IMR-90 (cell line): ENCODE measurements around the gene HOXD10. TPM values are rescaled to one million over a fixed set of nuclear protein-coding genes. Genes with fewer than 3 reads are reported as not detected.

Source experiments
- ATAC-seq: fragments of 200-7000 bp; cut with Tn5 transposase; 2 replicates; pipeline ENCODE4 v1.9.1; 2020; ENCODE audit warnings: low read depth, mild to moderate bottlenecking, moderate library complexity
- BruUV-seq: library from RNA; stranded (reverse); fragments of 400-500 nt; replicated peaks from 2 replicates; lab custom pipeline; 2021; lab: Mats Ljungman, UMichigan
- CTCF ChIA-PET: fragments of 300-600 bp; formaldehyde crosslinking; extraction: SDS; loops from one replicate; lab custom pipeline; 2021; ENCODE audit warnings: antibody characterized with exemption; lab: Yijun Ruan, JAX
- POLR2A ChIA-PET: fragments of 300-600 bp; sonication (Branson Sonifier 250); formaldehyde crosslinking; loops from one replicate; lab custom pipeline; 2022; ENCODE audit warnings: antibody characterized with exemption; ENCODE audit not compliant: unreplicated experiment; lab: Charles Lee
- DNase-seq: peaks from one replicate; pipeline ENCODE4 v3.0.0; 2013
- H2AFZ ChIP-seq: replicated peaks from 2 replicates; pipeline ENCODE3; 2013; ENCODE audit warnings: low read length, mild to moderate bottlenecking; ENCODE audit not compliant: poor library complexity
- H2AK5ac ChIP-seq: 2 replicates; pipeline ENCODE4 v1.6.1; 2013; ENCODE audit warnings: low read depth, low read length, inconsistent platforms
- H2AK9ac ChIP-seq: replicated peaks from 2 replicates; pipeline ENCODE3; 2013; ENCODE audit warnings: mild to moderate bottlenecking, low read depth, low read length, moderate library complexity; ENCODE audit not compliant: poor library complexity
- H2BK120ac ChIP-seq: 2 replicates; pipeline ENCODE4 v1.6.1; 2013; ENCODE audit warnings: low read depth, low read length, inconsistent platforms
- H2BK15ac ChIP-seq: 3 replicates; pipeline ENCODE4 v1.6.1; 2013; ENCODE audit warnings: low read depth, low read length, inconsistent platforms
- H2BK20ac ChIP-seq: 2 replicates; pipeline ENCODE4 v1.6.1; 2013; ENCODE audit warnings: low read depth, mild to moderate bottlenecking, inconsistent platforms, low read length, moderate library complexity
- H2BK5ac ChIP-seq: 2 replicates; pipeline ENCODE4 v1.6.1; 2013; ENCODE audit warnings: mild to moderate bottlenecking, low read depth, low read length, inconsistent platforms; ENCODE audit not compliant: poor library complexity, severe bottlenecking
- H3K14ac ChIP-seq: replicated peaks from 2 replicates; pipeline ENCODE4 v1.6.1; 2013; ENCODE audit warnings: low read depth, low read length, inconsistent platforms
- H3K18ac ChIP-seq: 2 replicates; pipeline ENCODE4 v1.6.1; 2013; ENCODE audit warnings: low read depth, low read length, control low read depth
- H3K23ac ChIP-seq: 2 replicates; pipeline ENCODE4 v1.6.1; 2013; ENCODE audit warnings: low read depth, low read length, inconsistent platforms
- H3K27ac ChIP-seq: 2 replicates; pipeline ENCODE4 v1.5.1; 2013; ENCODE audit warnings: mild to moderate bottlenecking, control low read depth, low read length; ENCODE audit not compliant: insufficient read depth
- H3K27me3 ChIP-seq: 2 replicates; pipeline ENCODE4 v1.6.1; 2013; ENCODE audit warnings: low read length; ENCODE audit not compliant: control insufficient read depth, insufficient read depth
- H3K36me3 ChIP-seq: 2 replicates; pipeline ENCODE4 v1.6.1; 2013; ENCODE audit warnings: low read length, mixed read lengths; ENCODE audit not compliant: control insufficient read depth, insufficient read depth
- H3K4ac ChIP-seq: 2 replicates; pipeline ENCODE4 v1.6.1; 2013; ENCODE audit warnings: low read depth, low read length, inconsistent platforms
- H3K4me1 ChIP-seq: 2 replicates; pipeline ENCODE4 v1.6.1; 2013; ENCODE audit warnings: low read length, mixed read lengths; ENCODE audit not compliant: control insufficient read depth, insufficient read depth
- H3K4me2 ChIP-seq: 2 replicates; pipeline ENCODE4 v1.6.1; 2013; ENCODE audit warnings: low read depth, mild to moderate bottlenecking, control low read depth, low read length, moderate library complexity
- H3K4me3 ChIP-seq: 2 replicates; pipeline ENCODE4 v1.5.1; 2013; ENCODE audit warnings: low read depth, mild to moderate bottlenecking, control low read depth, low read length, moderate library complexity; ENCODE audit not compliant: insufficient read depth
- H3K56ac ChIP-seq: 2 replicates; pipeline ENCODE4 v1.6.1; 2013; ENCODE audit warnings: low read length, inconsistent platforms; ENCODE audit not compliant: insufficient read depth; ENCODE audit errors: extremely low read depth
- H3K79me1 ChIP-seq, 2 experiments: 2 replicates each; pipeline ENCODE4 v1.6.1; 2013; ENCODE audit warnings: low read length in 2 of 2, inconsistent platforms in 1 of 2, low read depth in 1 of 2
- H3K9ac ChIP-seq: 2 replicates; pipeline ENCODE4 v1.6.1; 2013; ENCODE audit warnings: low read depth, low read length, control low read depth
- H3K9me1 ChIP-seq: 2 replicates; pipeline ENCODE4 v1.6.1; 2013; ENCODE audit warnings: low read length, inconsistent platforms; ENCODE audit not compliant: insufficient read depth
- H3K9me3 ChIP-seq: 2 replicates; pipeline ENCODE4 v1.6.1; 2013; ENCODE audit warnings: low read length; ENCODE audit not compliant: control insufficient read depth, insufficient read depth
- H4K20me1 ChIP-seq: 2 replicates; pipeline ENCODE4 v1.6.1; 2013; ENCODE audit warnings: low read length, inconsistent platforms; ENCODE audit not compliant: insufficient read depth
- H4K5ac ChIP-seq: 2 replicates; pipeline ENCODE4 v1.6.1; 2013; ENCODE audit warnings: mild to moderate bottlenecking, low read depth, low read length, control low read depth
- H4K8ac ChIP-seq, 2 experiments: 2 replicates each; pipeline ENCODE4 v1.6.1; 2013; ENCODE audit warnings: low read depth in 2 of 2, low read length in 2 of 2, control low read depth in 1 of 2, inconsistent platforms in 1 of 2
- H4K91ac ChIP-seq: 2 replicates; pipeline ENCODE4 v1.6.1; 2013; ENCODE audit warnings: low read depth, low read length, inconsistent platforms; ENCODE audit not compliant: insufficient read depth
- BHLHE40 ChIP-seq: fragments of 150-350 bp; IDR thresholded peaks from 2 replicates; pipeline ENCODE4 v1.6.1; 2016; ENCODE audit warnings: mild to moderate bottlenecking, low read depth, low read length
- MAFK ChIP-seq: IDR thresholded peaks from 2 replicates; pipeline ENCODE4 v1.6.1; 2012; ENCODE audit warnings: low read depth, low read length, improper control_type of control experiment
- MXI1 ChIP-seq: IDR thresholded peaks from 2 replicates; pipeline ENCODE4 v1.6.1; 2012; ENCODE audit warnings: low read depth, mild to moderate bottlenecking, low read length, moderate library complexity, borderline replicate concordance
- NFE2L2 ChIP-seq: fragments of 150-350 bp; IDR thresholded peaks from 2 replicates; pipeline ENCODE4 v1.6.1; 2016; ENCODE audit warnings: low read depth, mild to moderate bottlenecking, low read length
- RAD21 ChIP-seq: IDR thresholded peaks from 2 replicates; pipeline ENCODE4 v1.6.1; 2012; ENCODE audit warnings: low read length, improper control_type of control experiment
- SMC3 ChIP-seq: fragments of 150-350 bp; IDR thresholded peaks from 2 replicates; pipeline ENCODE4 v1.6.1; 2016; ENCODE audit warnings: low read depth, mild to moderate bottlenecking, antibody characterized with exemption, low read length, moderate library complexity
- USF2 ChIP-seq: fragments of 150-350 bp; IDR thresholded peaks from 2 replicates; pipeline ENCODE4 v1.6.1; 2017; ENCODE audit warnings: mild to moderate bottlenecking, antibody characterized with exemption, low read length, low read depth
- WGBS, 2 experiments: methylation state at CpG; one replicate each; pipeline versions ENCODE4 v1.1.5 to v1.1.7; 2013; ENCODE audit warnings: missing lambda C conversion rate in 2 of 2; ENCODE audit not compliant: insufficient read length in 1 of 2; ENCODE audit errors: extremely low coverage in 2 of 2; 5-methylcytosine and 5-hydroxymethylcytosine counted together
- dilution Hi-C: fragments of 300-500 bp; cut with HindIII; formaldehyde crosslinking; loops from one replicate; pipeline ENCODE4 v1.14.3; 2018; ENCODE audit warnings: low sequenced_read_pairs; ENCODE audit not compliant: unreplicated experiment
- in situ Hi-C: fragments of 300-500 bp; cut with MboI; formaldehyde crosslinking; loops from 3 replicates; pipeline ENCODE4 v1.14.3; 2019; ENCODE audit warnings: low sequenced_read_pairs, inconsistent platforms, mixed read lengths
- intact Hi-C: fragments of 100-400 bp; cut with micrococcal nuclease; formaldehyde crosslinking; loops from 2 replicates; pipeline ENCODE4 v1.10.0; 2022
- polyA plus RNA-seq, 3 experiments: library from polyadenylated mRNA; depleted of rRNA; stranded (reverse); fragments of >200 nt; gene quantifications; 2 replicates each; pipeline ENCODE4 v1.2.3, GENCODE V29; 2012; ENCODE audit warnings: low replicate concordance in 1 of 3
- total RNA-seq: library from RNA; depleted of rRNA; stranded (reverse); fragments of >200 nt; gene quantifications from 2 replicates; pipeline ENCODE4 v1.2.3, GENCODE V29; 2012

The HOXD10 gene
- total and polyA plus RNA-seq, 2 of the 4 experiments (the other 2 are of a cell fraction) = not detected

GRCh38 chr2:176076796-176077195 lies 39.8 kb upstream of the HOXD10 start:
- Histone ChIP-seq H4K5ac (no peak overlapping the region), H3K9me1 (no peaks in the 10 kb centered on the region), H4K8ac (no peak overlapping the region), H3K4me1 (peaks cover 1% of the 10 kb centered on the region), H3K14ac (no peak overlapping the region), H2BK15ac (no peak overlapping the region), H2BK20ac (no peak overlapping the region), H3K36me3 (no peaks in the 10 kb centered on the region), H3K79me1 (no peaks in the 10 kb centered on the region), H3K4me3 (no peak overlapping the region), H3K56ac (no peak overlapping the region), H3K27me3 (peaks cover 84% of the 10 kb centered on the region), H4K91ac (no peak overlapping the region), H2AFZ (no peak overlapping the region), H3K18ac (no peak overlapping the region), H3K9me3 (peaks cover 20% of the 10 kb centered on the region), H3K23ac (no peak overlapping the region), H2AK5ac (no peak overlapping the region), H3K4me2 (no peak overlapping the region), H2BK120ac (no peak overlapping the region), H3K4ac (no peak overlapping the region), H3K27ac (no peak overlapping the region), H3K9ac (no peak overlapping the region), H4K20me1 (peaks cover 3% of the 10 kb centered on the region; the same call in 1 of the 2 replicates), H2AK9ac (no peak overlapping the region), H2BK5ac (no peak overlapping the region)
- in situ Hi-C loops = loop anchor here (25.0 kb wide), 2 partner anchors 1039 to 1339 kb away; no protein-coding TSS in a partner anchor
- DNase-seq (no peak), ATAC-seq (no peak)
- POLR2A ChIA-PET = no interaction called here
- BruUV-seq = no TSS peak
- intact Hi-C loops = no loop called here
- TF ChIP-seq NFE2L2 = no peak
- TF ChIP-seq RAD21 = no peak
- TF ChIP-seq SMC3 = no peak
- TF ChIP-seq BHLHE40 = no peak
- TF ChIP-seq USF2 = no peak
- no peak for TF ChIP-seq MXI1
- TF ChIP-seq MAFK = no peak
- CTCF ChIA-PET = no interaction called here
- dilution Hi-C loops = no loop called here
- WGBS, 2 experiments = no CpG with 5 or more reads among the region's 2 CpGs
